ENCODE results near the gene LIPK.

The LIPK gene

GRCh38 chr10:88788924-88789323, 82.9 kb downstream of the LIPK start:
- DNase-seq: no peak

DNA sequence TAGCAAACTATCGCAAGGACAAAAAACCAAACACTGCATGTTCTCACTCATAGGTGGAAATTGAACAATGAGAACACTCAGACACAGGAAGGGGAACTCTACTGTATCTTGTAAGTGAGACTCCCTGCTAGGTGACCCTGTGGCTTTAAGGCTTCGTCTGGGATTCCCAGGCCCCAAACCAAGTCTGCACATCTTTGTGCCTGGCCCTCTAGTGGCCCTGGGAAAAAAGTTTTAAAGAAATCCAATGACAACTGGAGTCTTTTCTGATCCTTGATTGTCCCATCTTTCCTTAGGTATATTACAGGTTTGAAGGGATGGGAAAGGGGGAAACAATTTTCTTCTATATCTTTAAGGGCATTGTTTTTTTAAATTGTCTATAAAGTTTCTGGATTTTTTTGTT, 85.9 kb downstream of the LIPK start:
- DNase-seq: no peak

DNA sequence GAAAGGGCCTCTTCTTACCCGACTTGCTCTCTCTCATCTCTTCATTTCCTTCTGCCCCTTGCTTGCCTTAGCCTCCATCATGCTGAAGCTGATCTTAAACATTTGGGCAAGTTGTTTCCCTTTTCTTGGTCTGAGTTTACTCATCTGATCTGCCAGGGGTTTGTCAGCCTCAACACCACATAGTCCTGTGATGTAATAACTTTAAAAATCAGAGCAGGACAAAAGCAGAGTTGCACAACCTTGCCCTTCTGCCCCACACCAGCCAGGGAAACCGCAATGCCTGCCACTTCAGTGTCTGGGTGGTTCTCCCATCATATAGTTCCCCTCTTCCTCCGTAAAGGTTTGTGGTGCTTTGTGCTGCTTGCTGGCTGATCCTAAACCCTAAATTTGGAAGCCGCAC, 86.6 kb downstream of the LIPK start:
- DNase-seq: no peak

DNA sequence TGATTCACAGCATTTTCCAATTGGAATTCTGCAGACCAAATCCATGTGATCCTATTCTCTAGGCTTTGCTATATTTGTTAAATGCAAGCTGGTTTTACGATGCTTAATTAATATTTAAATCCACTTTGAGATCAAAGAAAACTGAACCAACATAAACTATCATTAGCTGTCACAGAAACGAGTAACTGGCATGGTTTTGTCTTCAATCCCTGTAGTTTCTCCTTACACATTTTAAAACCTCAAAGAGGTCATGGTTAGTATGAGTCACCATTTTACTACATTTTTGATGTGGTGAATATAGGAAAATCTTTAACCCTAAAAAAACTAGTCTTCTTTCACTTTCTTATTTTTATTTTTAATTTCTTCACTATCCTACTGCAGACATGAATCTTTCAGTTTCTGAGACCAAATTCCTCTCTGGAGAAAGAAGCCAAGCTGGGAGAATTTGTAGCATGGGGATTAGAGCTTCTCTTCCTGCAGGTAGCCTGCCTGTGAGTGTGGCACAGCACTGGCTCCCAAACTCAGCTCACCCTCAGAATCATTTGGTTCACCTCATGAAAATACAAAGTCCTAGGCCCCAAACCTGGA, 87.8 kb downstream of the LIPK start:
- DNase-seq: no peak

DNA sequence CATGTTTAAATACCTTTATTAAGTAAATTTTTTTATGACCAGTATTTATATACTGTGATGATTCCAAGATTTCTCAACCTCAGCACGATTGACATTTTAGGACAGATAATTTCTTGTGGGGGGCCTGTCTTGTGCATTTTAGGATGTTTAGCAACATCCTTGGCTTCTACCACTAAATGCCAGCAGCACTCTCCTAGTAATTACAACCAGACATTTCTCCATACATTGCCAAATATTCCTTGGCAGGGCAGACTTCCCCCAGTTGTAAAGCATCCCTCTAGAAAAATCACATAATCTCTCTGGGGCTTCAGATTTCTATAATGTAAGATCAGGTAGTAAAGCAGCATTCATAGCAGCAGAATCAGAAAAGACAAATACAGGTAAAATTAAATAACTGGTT, 88.7 kb downstream of the LIPK start:
- no peak for DNase-seq

DNA sequence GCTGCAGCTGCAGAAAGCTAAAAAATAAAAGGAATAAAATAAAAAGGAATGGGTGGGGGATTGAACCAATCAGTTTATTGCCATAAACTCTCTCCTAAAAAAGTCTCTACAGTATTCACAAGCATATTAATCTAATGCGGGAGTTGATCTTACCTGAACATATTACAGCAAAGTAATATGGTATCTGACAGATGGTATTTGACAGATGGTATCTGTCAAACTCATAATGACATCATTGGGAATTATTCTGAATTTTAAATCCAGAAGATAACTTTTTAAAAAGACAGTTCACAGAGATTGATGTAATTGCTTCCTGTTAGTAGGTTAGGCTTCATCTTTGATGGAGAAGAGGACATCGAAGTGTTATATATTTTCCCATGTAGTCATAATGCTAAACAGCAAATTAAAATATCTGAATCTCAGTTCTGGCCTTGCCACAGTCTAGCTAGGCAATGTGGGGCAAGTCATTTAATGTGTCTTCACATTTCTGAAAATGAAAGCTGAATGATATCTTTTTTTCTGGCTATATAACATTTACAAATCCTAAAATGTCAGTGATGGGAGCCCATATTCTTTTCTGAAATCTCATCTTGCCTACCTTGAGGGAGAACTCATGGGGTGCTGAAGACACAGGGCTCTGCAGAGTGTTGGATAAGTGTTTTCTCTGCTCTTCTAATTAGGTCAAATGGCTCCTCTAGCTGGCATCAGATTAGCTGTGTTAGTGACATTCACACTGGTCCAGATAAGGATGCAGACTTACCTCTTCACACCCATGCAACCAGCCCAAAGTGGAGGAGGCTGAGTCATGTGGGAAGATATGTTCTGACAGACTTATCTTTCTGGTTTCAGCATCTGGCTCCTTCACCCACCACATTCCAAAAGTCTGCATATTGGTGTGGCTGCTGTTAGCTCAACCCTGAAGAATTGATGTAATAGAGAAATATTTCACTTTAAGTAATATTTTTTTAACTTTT, 94.4 kb downstream of the LIPK start:
- no peak for DNase-seq

Data from GDM1 (cell line).